GM20431 (cell line): Measurements from ENCODE around the gene WWOX.

Experiments used
- in situ Hi-C: fragments of 300-500 bp; cut with MseI, MboI; formaldehyde crosslinking; loops from one replicate; pipeline ENCODE4 v1.15.0; 2020; ENCODE audit warnings: low sequenced_read_pairs; ENCODE audit not compliant: unreplicated experiment

WWOX gene

GRCh38 chr16:78816499-78817195, 717.2 kb downstream of the WWOX start:
- in situ Hi-C loops = no loop called here

GRCh38 chr16:78817200-78817739, 717.8 kb downstream of the WWOX start:
- in situ Hi-C loops = no loop called here

- in situ Hi-C loops = no loop called here
Measured at GRCh38 chr16:78821335-78821734, 721.9 kb downstream of the WWOX start.

- in situ Hi-C loops = no loop called here
Measured at GRCh38 chr16:78822509-78822908, 723.1 kb downstream of the WWOX start.

- in situ Hi-C loops = no loop called here
Measured at GRCh38 chr16:78823027-78823426, 723.6 kb downstream of the WWOX start.

GRCh38 chr16:78829280-78829679, 729.8 kb downstream of the WWOX start:
- in situ Hi-C loops = no loop called here

- in situ Hi-C loops = no loop called here
Measured at GRCh38 chr16:78830599-78830998, 731.1 kb downstream of the WWOX start.

- in situ Hi-C loops = no loop called here
Measured at GRCh38 chr16:78832100-78832499, 732.6 kb downstream of the WWOX start.

GRCh38 chr16:78836802-78837491, 737.5 kb downstream of the WWOX start:
- in situ Hi-C loops = no loop called here

GRCh38 chr16:78837706-78838105, 738.3 kb downstream of the WWOX start:
- in situ Hi-C loops = no loop called here

GRCh38 chr16:78838276-78838675, 738.8 kb downstream of the WWOX start:
- in situ Hi-C loops = no loop called here

- in situ Hi-C loops = no loop called here
Measured at GRCh38 chr16:78842950-78843349, 743.5 kb downstream of the WWOX start.

- in situ Hi-C loops = no loop called here
Measured at GRCh38 chr16:78843978-78844377, 744.5 kb downstream of the WWOX start.

GRCh38 chr16:78844682-78845081, 745.2 kb downstream of the WWOX start:
- in situ Hi-C loops = no loop called here

- in situ Hi-C loops = no loop called here
Measured at GRCh38 chr16:78851266-78851665, 751.8 kb downstream of the WWOX start.

- in situ Hi-C loops = no loop called here
Measured at GRCh38 chr16:78852081-78852635, 752.7 kb downstream of the WWOX start.

GRCh38 chr16:78862022-78862421, 762.6 kb downstream of the WWOX start:
- in situ Hi-C loops = no loop called here

- in situ Hi-C loops = no loop called here
Measured at GRCh38 chr16:78866521-78866920, 767.1 kb downstream of the WWOX start.

GRCh38 chr16:78869492-78869891, 770.0 kb downstream of the WWOX start:
- in situ Hi-C loops = no loop called here

GRCh38 chr16:78871241-78871640, 771.8 kb downstream of the WWOX start:
- in situ Hi-C loops = no loop called here

- in situ Hi-C loops = no loop called here
Measured at GRCh38 chr16:78876671-78877070, 777.2 kb downstream of the WWOX start.
